ENCODE results near the gene TXNRD3.

DNA sequence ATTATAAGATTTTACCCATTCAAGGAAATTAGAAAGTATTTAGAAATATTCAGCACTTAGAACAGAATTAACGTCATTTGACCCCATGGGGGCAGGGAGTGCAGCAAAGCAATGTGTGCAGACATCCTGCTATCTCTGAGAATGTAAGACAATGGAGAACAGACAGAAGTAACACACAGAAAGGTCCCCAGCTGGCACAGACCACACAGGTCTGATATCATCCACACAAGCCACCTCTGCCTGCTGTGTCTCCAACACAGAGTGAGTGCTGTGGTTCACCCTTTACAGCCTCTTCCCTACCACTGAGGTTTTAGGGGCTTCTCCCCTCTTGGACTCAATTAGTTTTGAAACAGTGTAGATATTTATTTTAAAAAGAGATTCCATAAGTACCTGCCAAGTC is 16.1 kb downstream of the TXNRD3 start:
- TF ChIP-seq CTCF (IDR thresholded peaks at IDR 0.05; ENCODE audit: borderline replicate concordance, extremely low read depth, low read length, poor library complexity, severe bottlenecking): no peak
- no peak for TF ChIP-seq EZH2 (IDR thresholded peaks at IDR 0.05; ENCODE audit: borderline replicate concordance, low read depth, low read length, severe bottlenecking)
